SIG-M5 treated with dmso at 0.1 percent for 504 hours (cell line): ENCODE results near the gene PGGT1B.
"Not testable (repeated sequence)": the region's sequence is repeated elsewhere in the genome, so short reads cannot be mapped to it uniquely, and the experiment has no call there.

Experiments
- DNase-seq: peaks from one replicate; lab custom pipeline; 2025; ENCODE audit not compliant: unreplicated experiment; lab: John Stamatoyannopoulos, UW

The PGGT1B gene

DNA sequence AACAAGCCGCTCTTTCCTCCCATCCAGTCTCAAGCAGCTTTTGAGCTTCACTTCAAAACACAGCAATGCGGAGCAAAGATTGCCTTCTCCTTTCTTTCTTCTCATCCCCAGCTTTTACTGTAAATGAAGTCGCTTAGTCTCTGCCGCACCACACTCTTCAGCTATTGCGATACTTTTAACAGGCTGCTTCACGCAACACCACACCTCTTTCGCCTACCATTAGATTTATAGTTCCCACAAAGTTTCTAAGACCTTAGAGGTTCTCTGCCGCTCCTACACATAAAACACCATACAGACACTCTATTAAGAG is 711 bp downstream of the PGGT1B start:
- DNase-seq = peak; percentile 81

- no peak for DNase-seq
Observed at GRCh38 chr5:115260248-115260647, 2.4 kb downstream of the PGGT1B start.

DNA sequence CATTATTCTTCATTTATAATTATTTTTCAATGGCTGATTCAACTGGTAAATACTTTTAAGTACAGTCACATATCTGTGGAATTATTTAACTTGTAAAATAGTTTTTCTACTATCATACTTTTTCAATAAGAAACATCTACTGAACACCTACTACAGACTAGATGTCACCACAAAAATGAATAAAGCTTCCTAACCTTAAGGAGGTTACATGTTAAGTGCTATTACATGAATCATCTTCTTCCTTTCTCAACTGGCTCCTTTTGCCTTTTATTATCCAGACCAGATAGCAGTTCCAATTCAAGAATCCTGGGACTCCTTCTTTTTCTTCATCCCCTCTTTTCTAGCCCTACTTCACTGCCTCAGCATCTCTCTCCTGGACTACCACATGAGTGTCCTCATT is 4.7 kb downstream of the PGGT1B start:
- no peak for DNase-seq

GRCh38 chr5:115249379-115249778 is 13.3 kb downstream of the PGGT1B start:
- not testable (repeated sequence) for DNase-seq

DNA sequence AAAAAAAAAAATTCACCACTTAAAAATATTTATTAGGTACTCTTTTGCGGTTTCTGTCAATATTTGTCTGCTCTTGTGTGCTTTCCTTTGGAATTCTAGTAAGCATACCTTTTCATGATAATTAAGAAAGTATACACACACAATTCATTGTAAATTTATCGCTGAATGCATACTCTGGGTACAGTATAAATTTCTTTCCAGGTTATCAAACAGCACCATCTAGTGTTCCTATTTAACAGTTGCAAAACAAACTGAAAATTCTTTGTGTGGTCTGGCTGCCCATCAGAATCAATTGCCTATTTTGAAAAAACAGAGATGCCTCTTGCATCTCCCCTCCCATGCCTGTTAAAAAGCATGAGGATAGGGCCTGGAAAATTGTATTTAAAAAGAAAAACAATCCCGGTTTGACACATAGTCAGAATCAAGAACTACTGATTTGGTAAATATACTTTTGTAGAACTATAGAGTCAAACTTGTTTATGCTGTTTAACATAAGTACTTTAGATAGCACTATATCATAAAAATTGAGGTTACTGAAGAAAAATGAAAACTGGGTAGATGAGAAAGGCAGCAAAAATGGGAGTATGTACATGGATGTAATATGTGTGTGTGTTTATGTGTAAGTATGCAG is 16.2 kb downstream of the PGGT1B start:
- peak; percentile 67 for DNase-seq

DNA sequence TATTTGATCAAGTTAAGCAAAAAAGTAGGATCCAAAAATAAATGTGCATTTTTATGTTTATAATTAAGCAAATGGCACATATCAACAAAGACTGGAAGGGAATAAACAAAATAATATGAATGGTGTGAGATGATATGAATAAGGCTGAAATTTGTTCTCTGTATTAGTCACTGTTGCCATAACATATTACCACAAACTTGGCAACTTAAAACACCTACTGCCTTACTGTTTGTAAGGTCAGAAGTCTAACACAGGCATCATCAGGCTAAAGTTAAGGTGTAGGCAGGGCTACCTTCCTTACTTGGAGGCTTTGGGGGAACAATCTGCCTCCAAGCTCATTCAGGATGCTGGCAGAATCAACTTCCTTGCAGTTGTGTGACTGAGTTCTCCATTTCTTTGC is 19.3 kb downstream of the PGGT1B start:
- no peak for DNase-seq

- DNase-seq = no peak
Observed at GRCh38 chr5:115241881-115242642, 20.6 kb downstream of the PGGT1B start.

DNA sequence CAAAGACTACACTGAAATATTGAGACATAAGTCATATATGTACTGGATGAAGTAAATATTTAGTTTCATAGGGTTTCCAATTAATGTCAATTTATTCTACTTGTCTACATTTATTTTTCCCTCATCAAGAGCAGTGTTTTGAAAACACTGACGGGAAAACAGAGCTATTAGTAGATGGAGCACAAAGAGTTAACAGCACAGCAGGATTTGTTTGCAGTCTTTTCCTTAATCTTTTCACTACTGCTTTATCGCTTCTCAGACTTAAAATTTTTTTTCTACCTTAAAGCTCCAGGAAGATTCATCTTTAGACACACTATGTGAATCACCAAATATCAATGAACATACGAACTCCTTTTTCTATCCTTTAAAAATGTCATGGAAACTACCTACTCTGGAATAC is 25.6 kb downstream of the PGGT1B start:
- DNase-seq = no peak

GRCh38 chr5:115236599-115236998 is 26.1 kb downstream of the PGGT1B start:
- DNase-seq = no peak

GRCh38 chr5:115231598-115231997 is 31.1 kb downstream of the PGGT1B start:
- no peak for DNase-seq

GRCh38 chr5:115229606-115230005 is 33.1 kb downstream of the PGGT1B start:
- DNase-seq = no peak

- no peak for DNase-seq
Observed at GRCh38 chr5:115227281-115227680, 35.4 kb downstream of the PGGT1B start.

GRCh38 chr5:115214541-115214940 is 48.1 kb downstream of the PGGT1B start:
- DNase-seq = no peak

DNA sequence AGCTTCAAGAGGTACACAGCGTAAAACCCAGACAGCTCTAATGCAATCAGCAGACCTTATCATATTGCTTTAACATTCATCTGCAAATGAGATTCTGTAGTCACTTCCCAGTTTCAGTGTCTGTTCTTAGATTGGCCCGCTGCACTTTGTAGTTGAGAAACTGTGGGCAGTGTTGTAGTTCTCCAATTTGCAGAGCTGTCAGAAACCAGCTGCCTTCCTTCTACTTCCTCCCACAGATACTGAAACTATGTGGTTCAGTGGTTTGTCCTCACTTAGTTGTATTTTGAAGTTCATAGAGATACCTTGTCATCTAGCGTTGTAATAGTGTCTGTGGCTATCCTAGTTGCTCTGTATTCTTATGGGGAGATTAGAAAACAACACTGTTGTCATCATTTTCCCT is 53.4 kb downstream of the PGGT1B start:
- DNase-seq = peak; percentile 98

- DNase-seq = no peak
Observed at GRCh38 chr5:115202952-115203351, 59.7 kb downstream of the PGGT1B start.

GRCh38 chr5:115196161-115196560 is 66.5 kb downstream of the PGGT1B start:
- DNase-seq = no peak

DNA sequence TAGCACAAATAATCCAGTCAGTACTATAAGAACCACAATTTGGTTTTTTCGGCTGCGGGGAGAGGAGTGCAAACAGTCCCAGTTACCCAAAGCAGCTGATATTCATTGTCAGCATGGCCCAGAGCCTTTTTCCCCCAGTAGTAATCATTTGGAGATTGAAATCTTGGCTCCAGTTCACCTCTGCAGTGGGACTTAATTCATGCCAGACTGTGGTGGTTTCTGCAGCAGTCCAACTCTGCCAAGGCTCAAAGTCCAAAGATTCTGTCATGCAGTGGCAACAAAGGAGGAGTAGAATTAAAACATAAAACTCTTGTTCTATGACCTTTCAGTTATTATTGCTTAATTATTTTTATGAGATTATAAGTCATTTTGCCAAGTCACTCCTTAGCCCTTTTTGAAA is 68.0 kb downstream of the PGGT1B start:
- DNase-seq = no peak

DNA sequence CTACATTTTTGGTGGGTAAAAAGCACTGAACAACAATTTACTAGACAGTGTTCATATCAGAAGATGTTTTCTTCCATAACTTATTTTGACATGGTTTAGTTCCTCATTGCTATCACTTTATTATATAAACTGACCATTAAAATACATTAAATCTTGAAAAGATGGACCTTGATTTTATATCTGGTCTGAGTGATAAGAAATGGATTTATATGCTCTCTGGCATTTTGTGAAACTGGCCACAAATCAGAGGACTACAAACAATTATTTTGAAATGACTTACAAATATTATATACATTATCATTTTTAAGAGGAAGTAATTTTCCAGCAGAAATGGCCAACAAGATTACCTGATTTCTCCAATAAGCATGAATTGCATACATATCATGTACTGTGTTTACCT is 69.4 kb downstream of the PGGT1B start:
- DNase-seq = no peak

- no peak for DNase-seq
Observed at GRCh38 chr5:115192098-115192497, 70.6 kb downstream of the PGGT1B start.

DNA sequence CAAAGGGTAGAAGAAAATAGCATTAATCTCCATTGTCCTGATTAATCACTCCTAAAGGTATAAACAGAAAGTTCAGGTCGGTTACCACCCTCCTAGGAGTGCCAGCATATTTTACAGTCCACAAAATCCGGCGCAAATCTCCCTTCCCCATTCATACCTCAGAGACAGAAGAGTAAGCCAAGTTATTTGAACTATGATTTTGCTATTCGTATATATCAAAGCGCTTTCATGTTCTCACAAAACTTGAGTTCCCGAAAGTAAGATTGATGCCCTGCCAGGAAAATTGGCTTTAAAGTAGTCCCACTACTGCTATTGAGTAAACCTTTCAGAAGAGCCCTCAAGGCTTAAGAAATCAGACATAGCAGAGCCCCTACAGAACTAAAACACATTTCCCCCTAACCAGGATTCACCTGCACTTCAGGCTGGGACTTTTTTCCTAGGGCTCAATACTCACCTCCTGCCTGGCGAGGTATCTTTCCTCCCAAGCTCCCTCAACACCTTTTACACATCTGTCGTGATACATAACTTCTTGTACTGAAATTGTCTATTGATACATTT is 71.1 kb downstream of the PGGT1B start:
- no peak for DNase-seq

GRCh38 chr5:115190388-115190787 is 72.3 kb downstream of the PGGT1B start:
- no peak for DNase-seq

- DNase-seq = no peak
Observed at GRCh38 chr5:115189866-115190265, 72.8 kb downstream of the PGGT1B start.

GRCh38 chr5:115186794-115187193 is 75.9 kb downstream of the PGGT1B start:
- no peak for DNase-seq
